ENCODE results near the gene AKAP13. TPM values are rescaled to one million over a fixed set of nuclear protein-coding genes. Genes with fewer than 3 reads are reported as not detected.
A peak's percentile ranks its signal among the peaks of the same experiment; 100 is the strongest.

Gene AKAP13
- total and polyA plus RNA-seq, 2 of the 13 experiments (the other 11 are each of a cell fraction or from before 2014, with no cell fraction given), result 6.7 to 27.1 TPM

- no peak for ATAC-seq
- DNase-seq (ENCODE audit: low spot score), result no peak
- Histone ChIP-seq H3K9me3 (ENCODE audit: low read length) (no peaks in the 10 kb centered on the region), H3K4me1 (ENCODE audit: insufficient read depth, low read length) (peaks cover 34% of the 10 kb centered on the region), H3K4me2 (ENCODE audit: low read depth, low read length) (peak overlapping the region; percentile 54), H4K20me1 (ENCODE audit: insufficient read depth, low read length) (no peaks in the 10 kb centered on the region), H3K4me3 (replicated peaks in 1 of 3; ENCODE audit: insufficient read depth in 1 of 3, low read depth in 2 of 3, low read length in 3 of 3) (no peak overlapping the region), H3K27me3 (ENCODE audit: control insufficient read depth in 1 of 2, insufficient read depth in 2 of 2, low read length in 2 of 2) (no peaks in the 10 kb centered on the region; a peak in 1 of 5 replicates), H3K36me3 (replicated peaks in 1 of 2; ENCODE audit: control insufficient read depth in 1 of 2, insufficient read depth in 2 of 2, low read length in 2 of 2) (no peaks in the 10 kb centered on the region), H3K9ac (ENCODE audit: insufficient read depth, low read depth, low read length) (peak overlapping the region; percentile 48; the same call in 1 of the 2 replicates), H2AFZ (ENCODE audit: low read length) (no peak overlapping the region), H3K27ac (ENCODE audit: extremely low read length, insufficient read depth, low read length) (peak overlapping the region; percentile 52), H3K79me2 (ENCODE audit: insufficient read depth, low read length) (peaks cover 61% of the 10 kb centered on the region)
- intact Hi-C loops (cut with micrococcal nuclease; ENCODE audit: unreplicated experiment), result loop anchor here (10.0 kb wide), 1 partner anchor 79 kb away; no protein-coding TSS in a partner anchor
- in situ Hi-C loops (cut with HindIII; ENCODE audit: extremely low pct_ligation_motif_present, low pct_unique_long_range_greater_than_20kb), result no loop called here
- TF ChIP-seq ZNF660 (CRISPR knock-in tag; IDR thresholded peaks at IDR 0.05; ENCODE audit: borderline replicate concordance, low read depth) (no peak), SKI (IDR thresholded peaks at IDR 0.05; ENCODE audit: partially characterized antibody) (no peak), HMGXB4 (CRISPR knock-in tag; IDR thresholded peaks at IDR 0.05; ENCODE audit: borderline replicate concordance in 1 of 2, low read depth in 1 of 2) (no peak), CREBL2 (CRISPR knock-in tag; IDR thresholded peaks at IDR 0.05; ENCODE audit: borderline replicate concordance) (no peak), DBP (CRISPR knock-in tag; IDR thresholded peaks at IDR 0.05; ENCODE audit: not compliant biosample characterization) (no peak), TOE1 (CRISPR knock-in tag; IDR thresholded peaks at IDR 0.05) (no peak), ZNF317 (CRISPR knock-in tag; IDR thresholded peaks at IDR 0.05) (no peak), ZNF451 (CRISPR knock-in tag; IDR thresholded peaks at IDR 0.05) (no peak), ZBTB49 (CRISPR knock-in tag; IDR thresholded peaks at IDR 0.05; ENCODE audit: borderline replicate concordance) (no peak), ZNF264 (CRISPR knock-in tag; IDR thresholded peaks at IDR 0.05) (no peak), GATAD2A (CRISPR knock-in tag; IDR thresholded peaks at IDR 0.05) (no peak), HOXA9 (CRISPR knock-in tag; IDR thresholded peaks at IDR 0.05; ENCODE audit: borderline replicate concordance) (no peak), ZNF577 (CRISPR knock-in tag; IDR thresholded peaks at IDR 0.05; ENCODE audit: borderline replicate concordance, low read depth) (no peak), JDP2 (CRISPR knock-in tag; IDR thresholded peaks at IDR 0.05; ENCODE audit: borderline replicate concordance) (no peak)
- BruUV-seq (replicated peaks), result TSS peak; percentile 64
- no peak for FAIRE-seq
- ChIA-PET CTCF (ENCODE audit: low intra/inter-chr PET ratio, low total read pairs) (interaction anchor here (1.1 to 1.5 kb wide), 2 partner anchors 83 to 118 kb away, joined by 4 read pairs; no protein-coding TSS in a partner anchor), POLR2A (interaction anchor here (1.0 to 2.6 kb wide), 6 partner anchors 13 to 118 kb away, joined by 3 to 9 read pairs (median 3); partner anchors contain the start of gene AKAP13)
- WGBS (ENCODE audit: low lambda C conversion rate), result 84% methylated on average over 4 of the region's 4 CpGs
Measured at GRCh38 chr15:85414037-85414436, 33.6 kb downstream of the AKAP13 start.
